GM23338 (cell line): ENCODE results near the gene CSNK1G1.

Experiments
- CREB1 ChIP-seq: fragments of 250-450 bp; sonication (Bioruptor Pico); IDR thresholded peaks from 2 replicates; pipeline ENCODE4 v1.5.0; 2020; ENCODE audit warnings: low read depth, mild to moderate bottlenecking, moderate library complexity
- CTCF ChIP-seq, 2 experiments: fragments of 200-600 bp in 1 of 2; sonication (generic) in 1 of 2; conservative IDR thresholded peaks; 2 replicates each; pipeline versions ENCODE4 v1.5.1 to v1.6.1; 2016 to 2017; ENCODE audit warnings: antibody characterized with exemption in 2 of 2, low read depth in 2 of 2, mild to moderate bottlenecking in 2 of 2, moderate library complexity in 1 of 2
- ETS1 ChIP-seq: IDR thresholded peaks from 2 replicates; pipeline ENCODE4 v1.6.1; 2016; ENCODE audit warnings: antibody characterized with exemption
- EZH2 ChIP-seq: fragments of 200-600 bp; sonication (generic); IDR thresholded peaks from one replicate; pipeline ENCODE4 v1.8.0; 2017; ENCODE audit warnings: antibody characterized with exemption, mild to moderate bottlenecking, low read depth; ENCODE audit not compliant: unreplicated experiment
- EZH2phosphoT487 ChIP-seq: fragments of 200-600 bp; sonication (generic); IDR thresholded peaks from one replicate; pipeline ENCODE4 v1.8.1; 2018; ENCODE audit warnings: antibody characterized with exemption; ENCODE audit not compliant: unreplicated experiment
- JUNB ChIP-seq: IDR thresholded peaks from one replicate; pipeline ENCODE4 v1.6.1; 2016; ENCODE audit warnings: antibody characterized with exemption; ENCODE audit not compliant: unreplicated experiment
- POLR2AphosphoS5 ChIP-seq: IDR thresholded peaks from 2 replicates; pipeline ENCODE4 v1.6.1; 2016; ENCODE audit warnings: antibody characterized with exemption, low read depth
- REST ChIP-seq: IDR thresholded peaks from one replicate; pipeline ENCODE4 v1.6.1; 2018; ENCODE audit warnings: antibody characterized with exemption; ENCODE audit not compliant: unreplicated experiment
- STAT1 ChIP-seq: IDR thresholded peaks from one replicate; pipeline ENCODE4 v1.6.1; 2016; ENCODE audit warnings: antibody characterized with exemption; ENCODE audit not compliant: unreplicated experiment
- ZNF462 ChIP-seq: fragments of 250-450 bp; sonication (Bioruptor Pico); IDR thresholded peaks from 2 replicates; pipeline ENCODE4 v1.5.0; 2020; ENCODE audit warnings: mild to moderate bottlenecking, moderate library complexity

GRCh38 chr15:64162478-64162868 is 193.5 kb downstream of the CSNK1G1 start:
- TF ChIP-seq CTCF (conservative IDR thresholded peaks at IDR 0.05; ENCODE audit: low read depth in 2 of 2), result no peak
- no peak for TF ChIP-seq POLR2AphosphoS5
- TF ChIP-seq EZH2, result no peak
- TF ChIP-seq ZNF462 (CRISPR knock-in tag), result no peak
- TF ChIP-seq ETS1, result no peak
- TF ChIP-seq REST, result no peak
- no peak for TF ChIP-seq STAT1
- TF ChIP-seq EZH2phosphoT487, result no peak
- TF ChIP-seq JUNB, result no peak
- no peak for TF ChIP-seq CREB1 (CRISPR knock-in tag)
